KBM-7 (cell line): ENCODE measurements around the gene TMOD3.

Experiments used
- DNase-seq: peaks from one replicate; pipeline ENCODE4 v3.0.0-alpha.2; 2015
- in situ Hi-C: fragments of 300-500 bp; cut with MboI; formaldehyde crosslinking; loops from 2 replicates; pipeline ENCODE4 v1.14.3; 2020; ENCODE audit warnings: low sequenced_read_pairs, low pct_unique_long_range_greater_than_20kb, mixed read lengths

TMOD3 gene

GRCh38 chr15:51947124-51947523 is 117.7 kb downstream of the TMOD3 start:
- no peak for DNase-seq
- in situ Hi-C loops = no loop called here

GRCh38 chr15:51952805-51953204 is 123.4 kb downstream of the TMOD3 start:
- no peak for DNase-seq
- in situ Hi-C loops = no loop called here

DNA sequence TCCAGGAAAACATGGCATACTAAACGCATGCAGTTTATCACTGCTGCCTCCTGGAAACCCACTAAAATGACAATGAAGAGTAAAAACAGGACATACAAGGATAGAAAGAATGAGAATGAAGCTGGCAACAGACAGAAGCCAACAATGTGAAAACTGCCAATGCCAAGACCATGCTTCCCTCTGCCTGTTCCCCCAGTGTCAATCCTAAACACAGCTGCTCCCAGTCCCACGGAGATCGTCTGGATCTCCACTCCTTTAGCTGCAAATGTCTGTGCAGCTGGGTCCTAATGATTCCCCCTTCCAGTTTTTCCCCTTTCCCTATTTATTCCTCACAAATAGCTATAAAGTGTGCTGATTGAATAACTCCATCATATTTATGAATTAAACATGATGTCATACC is 126.1 kb downstream of the TMOD3 start:
- in situ Hi-C loops = no loop called here
- no peak for DNase-seq
